Tongue (tissue), 3 donors: Measurements from ENCODE around the gene SPDL1. TPM values are rescaled to one million over a fixed set of nuclear protein-coding genes. Genes with fewer than 3 reads are reported as not detected.

Experiments used
- DNase-seq: peaks from one replicate; pipeline ENCODE4 v3.0.0-alpha.2; 2015
- small RNA-seq: library from RNA; depleted of rRNA; stranded (forward); fragments of <200 nt; gene quantifications from one replicate; pipeline ENCODE3, GENCODE V24; 2014; ENCODE audit warnings: low replicate concordance
- total RNA-seq: library from RNA; depleted of rRNA; stranded (reverse); fragments of >200 nt; gene quantifications from one replicate; pipeline ENCODE4 v1.2.3, GENCODE V29; 2014

The SPDL1 gene
- total RNA-seq, 1 donor from 2014 or later: 15.0 TPM

- no peak for DNase-seq
Observed at GRCh38 chr5:169632946-169633345, 49.4 kb downstream of the SPDL1 start.

- no peak for DNase-seq
Observed at GRCh38 chr5:169634606-169635005, 51.0 kb downstream of the SPDL1 start.

- DNase-seq: no peak
Observed at GRCh38 chr5:169635936-169636335, 52.4 kb downstream of the SPDL1 start.

- no peak for DNase-seq
Observed at GRCh38 chr5:169636477-169637084, 53.0 kb downstream of the SPDL1 start.

- peak; percentile 6 for DNase-seq
Observed at GRCh38 chr5:169637085-169637548, 53.5 kb downstream of the SPDL1 start, which contains the start of gene DOCK2. Gene DOCK2 (plus strand): TSS chr5:169637275. CDS start chr5:169637327, 52 bp downstream.

GRCh38 chr5:169637549-169638121 lies 54.1 kb downstream of the SPDL1 start:
- DNase-seq: no peak

GRCh38 chr5:169641253-169641652 lies 57.7 kb downstream of the SPDL1 start:
- peak; percentile 48 for DNase-seq

- no peak for DNase-seq
Observed at GRCh38 chr5:169646856-169647255, 63.3 kb downstream of the SPDL1 start.

- peak; percentile 7 for DNase-seq
Observed at GRCh38 chr5:169647566-169647965, 64.0 kb downstream of the SPDL1 start.

- no peak for DNase-seq
Observed at GRCh38 chr5:169648725-169649310, 65.2 kb downstream of the SPDL1 start.

GRCh38 chr5:169649486-169649885 lies 65.9 kb downstream of the SPDL1 start:
- no peak for DNase-seq

- DNase-seq: no peak
Observed at GRCh38 chr5:169650701-169651331, 67.2 kb downstream of the SPDL1 start.

- no peak for DNase-seq
Observed at GRCh38 chr5:169651526-169651925, 68.0 kb downstream of the SPDL1 start.

GRCh38 chr5:169652057-169652456 lies 68.5 kb downstream of the SPDL1 start:
- no peak for DNase-seq

- no peak for DNase-seq
Observed at GRCh38 chr5:169653091-169653490, 69.5 kb downstream of the SPDL1 start.

Small RNA genes within 50 kb of the gene (small RNA-seq; reads per million reads assigned to genes)
- gene RNU6-477P: not detected

Other genes starting within 250 kb of the SPDL1 start
- 11.5 TPM for gene DOCK2, start 53.5 kb downstream of the SPDL1 start, total RNA-seq